Vagina (tissue), 2 donors: ENCODE measurements around the gene ZNF281.

Experiments used
- CTCF ChIP-seq, 3 experiments: fragments of 450-650 bp in 2 of 3; fragments of 200-600 bp in 1 of 3; sonication (generic) in 1 of 3; IDR thresholded peaks; one replicate each; pipeline ENCODE4 v1.5.1; 2017 to 2019; ENCODE audit warnings: antibody characterized with exemption in 3 of 3, mild to moderate bottlenecking in 2 of 3, moderate library complexity in 2 of 3
- POLR2A ChIP-seq, 2 donors: fragments of 450-650 bp; IDR thresholded peaks; one replicate each; pipeline ENCODE4 v1.6.1; 2017; ENCODE audit warnings: antibody characterized with exemption in 2 of 2, mild to moderate bottlenecking in 2 of 2, moderate library complexity in 2 of 2

- TF ChIP-seq CTCF (IDR thresholded peaks at IDR 0.05) (no peak), POLR2A (IDR thresholded peaks at IDR 0.05) (no peak)
Measured at GRCh38 chr1:200369131-200369530, 40.7 kb downstream of the ZNF281 start.
